ENCODE data around the gene PCYT1B. TPM values are rescaled to one million over a fixed set of nuclear protein-coding genes. Genes with fewer than 3 reads are reported as not detected.

PCYT1B gene
- total and polyA plus RNA-seq, 9 of the 15 experiments (the other 6 are each of a cell fraction or from before 2014, with no cell fraction given), result 0.04 to 0.34 (median 0.07) TPM; not detected in 1

- no peaks in the 10 kb centered on the region for H3K9me1 ChIP-seq (ENCODE audit: control insufficient read depth, insufficient read depth, low read length)
- H3K4me2 ChIP-seq (ENCODE audit: insufficient read depth, low read length), result no peak overlapping the region
- no peaks in the 10 kb centered on the region for H3K79me2 ChIP-seq (ENCODE audit: control insufficient read depth, insufficient read depth, low read length)
- FAIRE-seq, result no peak
- ChIA-PET CTCF (ENCODE audit: low intra/inter-chr PET ratio) (no interaction called here), POLR2A (interaction anchor here (1.2 kb wide), 1 partner anchor 194 kb away, joined by 4 read pairs; no protein-coding TSS in a partner anchor)
- 7% methylated on average over 12 of the region's 19 CpGs for WGBS (ENCODE audit: insufficient coverage, low coverage, missing lambda C conversion rate)
- peaks cover 0 to 27% of the 10 kb centered on the region in 2 experiments; a peak in 3 of 5 replicates for H3K27me3 ChIP-seq (ENCODE audit: control insufficient read depth in 2 of 2, insufficient read depth in 2 of 2, low read length in 2 of 2)
- no peak for DNase-seq (ENCODE audit: extremely low read depth in 1 of 4, low spot score in 3 of 4)
- in situ Hi-C loops (cut with MboI) (no loop called here), intact Hi-C loops (cut with micrococcal nuclease) (loop anchor here (5.0 kb wide), 2 partner anchors 46 to 166 kb away; no protein-coding TSS in a partner anchor)
- H3K9ac ChIP-seq (ENCODE audit: insufficient read depth in 1 of 2, low read depth in 2 of 2, low read length in 2 of 2), result no peak overlapping the region
- no peaks in the 10 kb centered on the region for H3K4me1 ChIP-seq (replicated peaks in 1 of 2; ENCODE audit: control insufficient read depth in 2 of 2, insufficient read depth in 2 of 2, low read length in 2 of 2)
- no peak for ATAC-seq
- BruUV-seq (replicated peaks), result no TSS peak
- H3K27ac ChIP-seq (ENCODE audit: extremely low read depth, low read depth, low read length), result no peak overlapping the region
- no peak overlapping the region for H2AFZ ChIP-seq (ENCODE audit: low read depth, low read length)
- TF ChIP-seq RFX1 (IDR thresholded peaks at IDR 0.05) (no peak), POLR3A (IDR thresholded peaks at IDR 0.05; ENCODE audit: borderline replicate concordance, extremely low read depth, insufficient read depth, insufficient read length) (no peak), KDM5B (IDR thresholded peaks at IDR 0.05; ENCODE audit: insufficient replicate concordance, low read depth, low read length) (no peak)
- no peaks in the 10 kb centered on the region for H3K36me3 ChIP-seq (ENCODE audit: control insufficient read depth, insufficient read depth, low read length)
- H4K20me1 ChIP-seq (replicated peaks; ENCODE audit: control insufficient read depth, insufficient read depth, low read length), result no peaks in the 10 kb centered on the region
- no peaks in the 10 kb centered on the region for H3K9me3 ChIP-seq (replicated peaks; ENCODE audit: control insufficient read depth, insufficient read depth, low read depth, low read length)
- H3K4me3 ChIP-seq, result no peak overlapping the region
Measured at GRCh38 chrX:24563291-24564010, 83.7 kb downstream of the PCYT1B start.

- in situ Hi-C loops (cut with MboI), result no loop called here
- FAIRE-seq (peak; percentile 56), ATAC-seq (peak; percentile 84), DNase-seq (ENCODE audit: extremely low read depth in 1 of 4, low spot score in 3 of 4) (peak; percentile 22 to 36 (median 25))
- Histone ChIP-seq H4K20me1 (replicated peaks; ENCODE audit: control insufficient read depth, insufficient read depth, low read length) (no peaks in the 10 kb centered on the region), H3K27ac (ENCODE audit: extremely low read depth, low read depth, low read length) (no peak overlapping the region), H3K4me3 (no peak overlapping the region), H3K27me3 (ENCODE audit: control insufficient read depth in 2 of 2, insufficient read depth in 2 of 2, low read length in 2 of 2) (peaks cover 0 to 27% of the 10 kb centered on the region in 2 experiments; a peak in 3 of 5 replicates), H2AFZ (ENCODE audit: low read depth, low read length) (no peak overlapping the region), H3K79me2 (ENCODE audit: control insufficient read depth, insufficient read depth, low read length) (no peaks in the 10 kb centered on the region), H3K9me1 (ENCODE audit: control insufficient read depth, insufficient read depth, low read length) (no peaks in the 10 kb centered on the region), H3K4me1 (replicated peaks in 1 of 2; ENCODE audit: control insufficient read depth in 2 of 2, insufficient read depth in 2 of 2, low read length in 2 of 2) (no peaks in the 10 kb centered on the region), H3K9ac (ENCODE audit: insufficient read depth in 1 of 2, low read depth in 2 of 2, low read length in 2 of 2) (no peak overlapping the region), H3K4me2 (ENCODE audit: insufficient read depth, low read length) (no peak overlapping the region), H3K9me3 (replicated peaks; ENCODE audit: control insufficient read depth, insufficient read depth, low read depth, low read length) (no peaks in the 10 kb centered on the region), H3K36me3 (ENCODE audit: control insufficient read depth, insufficient read depth, low read length) (no peaks in the 10 kb centered on the region)
- intact Hi-C loops (cut with micrococcal nuclease), result loop anchor here (2.0 to 5.0 kb wide), 3 partner anchors 44 to 190 kb away; no protein-coding TSS in a partner anchor
- CTCF ChIA-PET (ENCODE audit: low intra/inter-chr PET ratio), result interaction anchor here (1.1 kb wide), 1 partner anchor 192 kb away, joined by 3 read pairs; no protein-coding TSS in a partner anchor
- BruUV-seq (replicated peaks), result no TSS peak
- WGBS (ENCODE audit: insufficient coverage, low coverage, missing lambda C conversion rate), result 0% methylated on average over 5 of the region's 5 CpGs
- POLR2A ChIA-PET, result no interaction called here
- no peak for TF ChIP-seq PKNOX1 (IDR thresholded peaks at IDR 0.05)
Measured at GRCh38 chrX:24561121-24561520, 86.0 kb downstream of the PCYT1B start.

Measured in K562 (cell line).